ENCODE measurements around the gene PSMD14.
"Not testable (repeated sequence)": the region's sequence is repeated elsewhere in the genome, so short reads cannot be mapped to it uniquely, and the experiment has no call there.

The PSMD14 gene

DNA sequence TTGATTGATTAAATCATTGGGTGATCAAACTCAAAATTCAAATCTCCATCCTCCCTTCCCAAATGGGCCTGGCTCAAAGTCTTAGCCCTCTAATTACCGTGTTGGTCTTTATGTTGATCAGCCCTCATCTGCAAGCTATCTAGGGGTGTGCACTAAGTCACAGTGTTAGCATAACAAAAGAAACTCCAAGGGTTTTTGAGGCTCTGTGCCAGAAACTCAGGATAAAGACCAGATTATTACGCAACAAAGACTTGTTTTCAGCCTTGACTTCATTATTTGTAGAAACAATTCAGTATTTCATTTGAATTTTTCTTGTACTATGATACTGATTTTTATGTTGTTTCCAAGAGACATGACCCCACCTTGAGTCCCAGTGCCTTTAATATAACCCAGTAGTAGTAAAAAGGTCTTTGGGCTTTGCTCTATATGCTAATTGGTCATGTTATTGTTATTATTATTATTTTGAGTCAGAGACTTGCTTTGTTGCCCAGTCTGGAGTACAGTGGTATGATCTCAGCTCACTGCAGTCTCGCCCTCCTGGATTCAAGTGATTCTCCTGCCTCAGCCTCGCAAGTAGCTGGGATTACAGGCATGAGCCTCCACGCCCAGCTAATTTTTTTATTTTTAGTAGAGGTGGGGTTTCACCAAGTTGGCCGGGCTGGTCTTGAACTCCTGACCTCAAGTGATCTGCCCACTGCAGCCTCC lies 13.9 kb downstream of the PSMD14 start:
- TF ChIP-seq, protein P1, sequence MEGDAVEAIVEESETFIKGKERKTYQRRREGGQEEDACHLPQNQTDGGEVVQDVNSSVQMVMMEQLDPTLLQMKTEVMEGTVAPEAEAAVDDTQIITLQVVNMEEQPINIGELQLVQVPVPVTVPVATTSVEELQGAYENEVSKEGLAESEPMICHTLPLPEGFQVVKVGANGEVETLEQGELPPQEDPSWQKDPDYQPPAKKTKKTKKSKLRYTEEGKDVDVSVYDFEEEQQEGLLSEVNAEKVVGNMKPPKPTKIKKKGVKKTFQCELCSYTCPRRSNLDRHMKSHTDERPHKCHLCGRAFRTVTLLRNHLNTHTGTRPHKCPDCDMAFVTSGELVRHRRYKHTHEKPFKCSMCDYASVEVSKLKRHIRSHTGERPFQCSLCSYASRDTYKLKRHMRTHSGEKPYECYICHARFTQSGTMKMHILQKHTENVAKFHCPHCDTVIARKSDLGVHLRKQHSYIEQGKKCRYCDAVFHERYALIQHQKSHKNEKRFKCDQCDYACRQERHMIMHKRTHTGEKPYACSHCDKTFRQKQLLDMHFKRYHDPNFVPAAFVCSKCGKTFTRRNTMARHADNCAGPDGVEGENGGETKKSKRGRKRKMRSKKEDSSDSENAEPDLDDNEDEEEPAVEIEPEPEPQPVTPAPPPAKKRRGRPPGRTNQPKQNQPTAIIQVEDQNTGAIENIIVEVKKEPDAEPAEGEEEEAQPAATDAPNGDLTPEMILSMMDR (IDR thresholded peaks at IDR 0.05; ENCODE audit: insufficient read depth, low read depth, low read length, missing control alignments): no peak
- no peak for DNase-seq (ENCODE audit: low read depth)
- no peak overlapping the region for H3K4me3 ChIP-seq (ENCODE audit: low read length)

DNA sequence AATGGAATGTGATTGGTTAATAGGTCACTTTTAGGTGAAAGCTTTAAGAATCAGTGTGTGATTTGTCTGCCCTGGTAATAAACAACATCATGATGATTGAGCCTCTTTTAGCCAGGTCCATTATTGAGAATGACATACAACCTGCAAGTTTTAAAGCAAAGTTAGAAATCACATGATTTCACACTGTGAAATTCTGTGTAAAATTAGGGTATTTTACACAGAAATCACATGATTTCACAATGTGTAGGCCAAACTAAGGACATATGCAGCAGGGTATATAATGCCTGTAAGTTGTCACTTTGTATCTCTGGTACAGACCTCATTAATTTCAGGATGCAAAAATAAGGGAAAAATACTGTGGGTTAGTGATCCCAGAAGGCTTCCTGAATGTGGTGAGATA lies 16.7 kb downstream of the PSMD14 start:
- TF ChIP-seq, protein P1 (IDR thresholded peaks at IDR 0.05; ENCODE audit: insufficient read depth, low read depth, low read length, missing control alignments): no peak
- DNase-seq (ENCODE audit: low read depth): no peak
- H3K4me3 ChIP-seq (ENCODE audit: low read length): no peak overlapping the region

DNA sequence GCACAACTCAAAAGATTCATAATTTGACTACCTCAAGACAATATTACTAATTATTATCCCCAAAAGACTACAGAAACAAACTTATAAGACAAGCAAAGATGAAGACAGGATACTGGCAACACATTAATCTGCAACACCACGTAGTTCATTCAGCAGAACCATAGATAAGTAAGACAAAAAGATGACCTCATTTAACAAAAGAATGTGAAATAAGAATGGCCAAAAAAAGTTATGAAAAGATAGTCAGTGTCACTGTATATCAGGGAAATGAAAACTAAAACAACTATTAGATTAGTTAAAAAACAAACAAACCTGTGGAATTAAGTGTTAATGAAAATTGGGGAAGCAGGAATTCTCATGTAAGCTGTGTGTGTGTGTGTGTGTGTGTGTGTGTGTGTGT lies 19.4 kb downstream of the PSMD14 start:
- TF ChIP-seq, protein P1 (IDR thresholded peaks at IDR 0.05; ENCODE audit: insufficient read depth, low read depth, low read length, missing control alignments): no peak
- no peak for DNase-seq (ENCODE audit: low read depth)
- no peak overlapping the region for H3K4me3 ChIP-seq (ENCODE audit: low read length)

DNA sequence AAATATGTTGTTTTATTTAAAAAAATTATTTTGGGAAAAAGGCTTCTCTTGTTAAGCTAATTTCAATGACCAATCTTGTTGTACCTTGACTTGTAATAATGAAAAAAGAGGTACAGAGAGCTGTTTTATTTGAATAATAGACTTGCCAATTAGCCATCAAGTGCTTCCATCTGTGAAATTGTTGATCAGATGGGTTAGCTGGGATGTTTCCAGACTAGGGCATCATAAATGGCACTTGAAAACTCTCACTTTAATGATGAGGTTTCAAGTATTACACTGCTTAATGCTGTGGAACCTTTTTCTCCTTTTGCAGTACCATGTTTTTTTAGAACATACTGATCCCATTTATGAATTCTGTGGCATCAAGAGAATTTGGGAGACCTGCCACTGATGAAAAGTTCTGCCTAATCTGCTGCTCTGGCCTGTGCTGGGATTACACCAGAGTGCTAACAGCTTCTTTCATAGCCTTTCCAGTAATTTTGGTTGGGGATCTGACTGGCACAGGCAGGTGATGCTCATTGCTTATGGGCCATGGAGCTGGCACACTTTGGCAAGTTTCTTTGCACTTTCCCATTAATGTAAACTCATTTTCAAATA lies 24.2 kb downstream of the PSMD14 start:
- H3K4me3 ChIP-seq (ENCODE audit: low read length): no peak overlapping the region
- no peak for DNase-seq (ENCODE audit: low read depth)
- TF ChIP-seq, protein P1 (IDR thresholded peaks at IDR 0.05; ENCODE audit: insufficient read depth, low read depth, low read length, missing control alignments): no peak

DNA sequence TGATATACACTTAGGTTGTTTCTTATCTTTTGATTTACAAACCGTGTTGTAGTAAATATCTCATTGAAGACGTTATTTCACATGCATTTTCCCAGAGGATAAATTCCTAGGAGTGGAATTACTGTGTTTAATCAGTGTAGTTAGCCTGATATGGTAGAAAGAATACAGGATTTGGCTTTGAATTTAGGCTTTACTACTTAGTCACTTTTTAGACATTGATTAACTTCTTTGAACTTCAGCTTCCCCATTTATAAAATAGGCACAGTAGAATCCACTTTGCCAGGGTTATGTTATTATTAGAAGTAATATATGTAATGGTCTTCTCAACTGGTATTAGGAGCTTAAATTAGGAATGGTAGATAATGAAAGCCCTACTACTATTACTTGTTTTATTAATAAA lies 27.4 kb downstream of the PSMD14 start:
- no peak overlapping the region for H3K4me3 ChIP-seq (ENCODE audit: low read length)
- TF ChIP-seq, protein P1 (IDR thresholded peaks at IDR 0.05; ENCODE audit: insufficient read depth, low read depth, low read length, missing control alignments): no peak
- no peak for DNase-seq (ENCODE audit: low read depth)

DNA sequence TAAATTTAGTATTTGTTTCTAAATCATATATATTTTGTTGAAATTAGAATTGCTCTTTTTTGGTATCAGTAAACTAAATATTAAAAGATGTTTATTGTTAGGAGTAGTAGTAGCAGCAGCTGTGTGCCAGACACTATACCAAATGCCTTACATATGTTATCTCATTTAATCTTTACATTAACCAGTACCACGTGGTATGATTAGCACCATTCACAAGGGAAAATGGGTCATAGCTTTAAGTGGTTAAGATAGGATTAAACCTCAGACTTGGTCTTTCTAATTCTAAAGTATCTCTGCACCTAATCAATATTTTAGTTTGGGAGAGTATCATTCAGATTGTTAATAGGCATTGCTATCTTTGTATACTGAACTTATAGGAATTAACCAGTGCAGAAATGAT lies 29.0 kb downstream of the PSMD14 start:
- H3K4me3 ChIP-seq (ENCODE audit: low read length): no peak overlapping the region
- DNase-seq (ENCODE audit: low read depth): no peak
- TF ChIP-seq, protein P1 (IDR thresholded peaks at IDR 0.05; ENCODE audit: insufficient read depth, low read depth, low read length, missing control alignments): no peak

DNA sequence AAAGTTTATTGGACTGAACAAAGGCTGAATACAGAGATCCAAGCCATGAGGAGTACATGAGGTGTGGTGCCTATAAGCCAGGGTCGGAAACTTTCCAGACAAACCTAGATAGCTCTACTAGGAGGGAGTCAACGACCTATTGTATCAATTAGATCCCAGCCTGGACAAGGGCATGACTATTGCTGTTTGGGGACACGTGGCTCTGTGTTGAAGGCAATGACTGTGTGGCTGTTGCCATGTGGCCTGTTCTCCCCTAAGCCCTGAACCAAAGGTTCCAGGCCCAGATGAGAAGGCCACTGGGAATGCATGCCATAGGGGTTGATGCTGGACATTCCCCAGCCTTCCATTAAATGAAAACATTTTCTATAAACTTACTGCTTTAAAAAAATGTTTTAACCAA lies 31.3 kb downstream of the PSMD14 start:
- not testable (repeated sequence) for H3K4me3 ChIP-seq (ENCODE audit: low read length); DNase-seq (ENCODE audit: low read depth)

DNA sequence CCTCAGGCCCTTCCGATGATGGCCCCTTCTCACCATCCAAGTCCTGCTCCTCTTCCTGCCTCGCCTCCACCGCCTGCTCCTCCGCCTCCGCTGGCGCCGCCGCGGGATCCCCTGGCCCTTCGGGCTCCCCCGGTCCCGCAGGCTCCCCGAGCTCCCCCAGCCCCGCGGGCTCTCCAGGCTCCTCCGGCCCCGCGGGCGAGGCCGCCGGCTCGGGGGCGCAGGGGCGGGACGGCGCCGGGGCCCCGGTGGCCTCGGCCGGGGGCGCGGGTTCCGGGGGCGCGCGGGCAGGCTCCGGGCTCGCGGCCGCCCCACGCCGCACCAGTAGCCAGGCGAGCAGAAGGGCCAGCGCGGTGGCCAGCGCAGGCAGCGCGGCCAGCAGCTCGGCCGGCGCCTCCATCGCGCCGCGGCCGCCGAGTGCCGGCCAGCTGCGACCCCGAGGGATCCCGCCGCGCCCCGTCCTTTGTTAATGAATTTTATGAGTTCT lies 32.7 kb downstream of the PSMD14 start:
- not testable (repeated sequence) for DNase-seq (ENCODE audit: low read depth)

More for the DNA sequence above, 32.7 kb downstream of the PSMD14 start:
- H3K4me3 ChIP-seq (ENCODE audit: low read length): not testable (repeated sequence)

Data from epithelial cell of esophagus (primary cell).